OCI-LY7 (cell line): ENCODE results near the gene TBX4.

ENCODE experiments used
- CTCF ChIP-seq: fragments of 200-600 bp; sonication (generic); conservative IDR thresholded peaks from 2 replicates; pipeline ENCODE4 v1.5.1; 2014; ENCODE audit warnings: mild to moderate bottlenecking, antibody characterized with exemption, low read length, moderate library complexity, mixed read lengths
- EZH2phosphoT487 ChIP-seq: fragments of 200-600 bp; sonication (generic); IDR thresholded peaks from 2 replicates; pipeline ENCODE4 v1.6.1; 2018; ENCODE audit warnings: low read depth, borderline replicate concordance, mild to moderate bottlenecking, mixed run types, antibody characterized with exemption, low read length, moderate library complexity, mixed read lengths

GRCh38 chr17:61483778-61484116 is 31.5 kb downstream of the TBX4 start:
- no peak for TF ChIP-seq CTCF
- TF ChIP-seq EZH2phosphoT487, result no peak
